Measurements from ENCODE around the gene RTN1.

Gene RTN1

GRCh38 chr14:59788176-59788575 lies 82.4 kb downstream of the RTN1 start:
- no peak overlapping the region for H3K9ac ChIP-seq (ENCODE audit: low read length in 2 of 2)
- no peaks in the 10 kb centered on the region for H3K27me3 ChIP-seq (ENCODE audit: control insufficient read depth in 1 of 2, insufficient read depth in 2 of 2, low read length in 2 of 2)
- no peaks in the 10 kb centered on the region for H3K4me1 ChIP-seq (ENCODE audit: control insufficient read depth, insufficient read depth, low read length)
- no peak overlapping the region for H3K4me3 ChIP-seq (ENCODE audit: low read length in 2 of 2)
- no peaks in the 10 kb centered on the region for H3K9me3 ChIP-seq (ENCODE audit: control insufficient read depth in 2 of 2, low read length in 2 of 2)
- no peak overlapping the region for H3K27ac ChIP-seq (ENCODE audit: low read length)
- H3K36me3 ChIP-seq (ENCODE audit: control insufficient read depth in 2 of 2, insufficient read depth in 2 of 2, low read length in 2 of 2), result no peaks in the 10 kb centered on the region

GRCh38 chr14:59787045-59787674 lies 83.4 kb downstream of the RTN1 start:
- Histone ChIP-seq H3K27ac (ENCODE audit: low read length) (no peak overlapping the region), H3K4me3 (ENCODE audit: low read length in 2 of 2) (no peak overlapping the region), H3K36me3 (ENCODE audit: control insufficient read depth in 2 of 2, insufficient read depth in 2 of 2, low read length in 2 of 2) (no peaks in the 10 kb centered on the region), H3K9me3 (ENCODE audit: control insufficient read depth in 2 of 2, low read length in 2 of 2) (no peaks in the 10 kb centered on the region), H3K27me3 (ENCODE audit: control insufficient read depth in 1 of 2, insufficient read depth in 2 of 2, low read length in 2 of 2) (no peaks in the 10 kb centered on the region), H3K4me1 (ENCODE audit: control insufficient read depth, insufficient read depth, low read length) (no peaks in the 10 kb centered on the region), H3K9ac (ENCODE audit: low read length in 2 of 2) (no peak overlapping the region)

GRCh38 chr14:59785629-59786028 lies 84.9 kb downstream of the RTN1 start:
- Histone ChIP-seq H3K4me3 (ENCODE audit: low read length in 2 of 2) (no peak overlapping the region), H3K9ac (ENCODE audit: low read length in 2 of 2) (no peak overlapping the region), H3K36me3 (ENCODE audit: control insufficient read depth in 2 of 2, insufficient read depth in 2 of 2, low read length in 2 of 2) (no peaks in the 10 kb centered on the region), H3K27me3 (ENCODE audit: control insufficient read depth in 1 of 2, insufficient read depth in 2 of 2, low read length in 2 of 2) (no peaks in the 10 kb centered on the region), H3K9me3 (ENCODE audit: control insufficient read depth in 2 of 2, low read length in 2 of 2) (no peaks in the 10 kb centered on the region), H3K4me1 (ENCODE audit: control insufficient read depth, insufficient read depth, low read length) (no peaks in the 10 kb centered on the region), H3K27ac (ENCODE audit: low read length) (no peak overlapping the region)

GRCh38 chr14:59782760-59783159 lies 87.8 kb downstream of the RTN1 start:
- H3K27me3 ChIP-seq (ENCODE audit: control insufficient read depth in 1 of 2, insufficient read depth in 2 of 2, low read length in 2 of 2), result no peaks in the 10 kb centered on the region
- no peak overlapping the region for H3K9ac ChIP-seq (ENCODE audit: low read length in 2 of 2)
- H3K9me3 ChIP-seq (ENCODE audit: control insufficient read depth in 2 of 2, low read length in 2 of 2), result no peaks in the 10 kb centered on the region
- H3K4me3 ChIP-seq (ENCODE audit: low read length in 2 of 2), result no peak overlapping the region
- H3K4me1 ChIP-seq (ENCODE audit: control insufficient read depth, insufficient read depth, low read length), result no peaks in the 10 kb centered on the region
- H3K36me3 ChIP-seq (ENCODE audit: control insufficient read depth in 2 of 2, insufficient read depth in 2 of 2, low read length in 2 of 2), result no peaks in the 10 kb centered on the region
- H3K27ac ChIP-seq (ENCODE audit: low read length), result no peak overlapping the region

GRCh38 chr14:59777006-59777579 lies 93.5 kb downstream of the RTN1 start:
- H3K27me3 ChIP-seq (ENCODE audit: control insufficient read depth in 1 of 2, insufficient read depth in 2 of 2, low read length in 2 of 2), result no peaks in the 10 kb centered on the region
- no peaks in the 10 kb centered on the region for H3K9me3 ChIP-seq (ENCODE audit: control insufficient read depth in 2 of 2, low read length in 2 of 2)
- no peak overlapping the region for H3K9ac ChIP-seq (ENCODE audit: low read length in 2 of 2)
- no peaks in the 10 kb centered on the region for H3K36me3 ChIP-seq (ENCODE audit: control insufficient read depth in 2 of 2, insufficient read depth in 2 of 2, low read length in 2 of 2)
- H3K4me1 ChIP-seq (ENCODE audit: control insufficient read depth, insufficient read depth, low read length), result no peaks in the 10 kb centered on the region
- H3K27ac ChIP-seq (ENCODE audit: low read length), result no peak overlapping the region
- H3K4me3 ChIP-seq (ENCODE audit: low read length in 2 of 2), result no peak overlapping the region

GRCh38 chr14:59776468-59776867 lies 94.1 kb downstream of the RTN1 start:
- Histone ChIP-seq H3K27me3 (ENCODE audit: control insufficient read depth in 1 of 2, insufficient read depth in 2 of 2, low read length in 2 of 2) (no peaks in the 10 kb centered on the region), H3K4me3 (ENCODE audit: low read length in 2 of 2) (no peak overlapping the region), H3K4me1 (ENCODE audit: control insufficient read depth, insufficient read depth, low read length) (no peaks in the 10 kb centered on the region), H3K9ac (ENCODE audit: low read length in 2 of 2) (no peak overlapping the region), H3K36me3 (ENCODE audit: control insufficient read depth in 2 of 2, insufficient read depth in 2 of 2, low read length in 2 of 2) (no peaks in the 10 kb centered on the region), H3K27ac (ENCODE audit: low read length) (no peak overlapping the region), H3K9me3 (ENCODE audit: control insufficient read depth in 2 of 2, low read length in 2 of 2) (no peaks in the 10 kb centered on the region)

GRCh38 chr14:59772233-59772632 lies 98.3 kb downstream of the RTN1 start:
- Histone ChIP-seq H3K4me3 (ENCODE audit: low read length in 2 of 2) (no peak overlapping the region), H3K9me3 (ENCODE audit: control insufficient read depth in 2 of 2, low read length in 2 of 2) (no peaks in the 10 kb centered on the region), H3K4me1 (ENCODE audit: control insufficient read depth, insufficient read depth, low read length) (no peaks in the 10 kb centered on the region), H3K9ac (ENCODE audit: low read length in 2 of 2) (no peak overlapping the region), H3K27ac (ENCODE audit: low read length) (no peak overlapping the region), H3K36me3 (ENCODE audit: control insufficient read depth in 2 of 2, insufficient read depth in 2 of 2, low read length in 2 of 2) (no peaks in the 10 kb centered on the region), H3K27me3 (ENCODE audit: control insufficient read depth in 1 of 2, insufficient read depth in 2 of 2, low read length in 2 of 2) (no peaks in the 10 kb centered on the region)

- Histone ChIP-seq H3K27ac (ENCODE audit: low read length) (no peak overlapping the region), H3K9me3 (ENCODE audit: control insufficient read depth in 2 of 2, low read length in 2 of 2) (no peaks in the 10 kb centered on the region), H3K27me3 (ENCODE audit: control insufficient read depth in 1 of 2, insufficient read depth in 2 of 2, low read length in 2 of 2) (no peaks in the 10 kb centered on the region), H3K4me3 (ENCODE audit: low read length in 2 of 2) (no peak overlapping the region), H3K4me1 (ENCODE audit: control insufficient read depth, insufficient read depth, low read length) (no peaks in the 10 kb centered on the region), H3K36me3 (ENCODE audit: control insufficient read depth in 2 of 2, insufficient read depth in 2 of 2, low read length in 2 of 2) (no peaks in the 10 kb centered on the region), H3K9ac (ENCODE audit: low read length in 2 of 2) (no peak overlapping the region)
These were observed 99.0 kb downstream of the RTN1 start for GRCh38 chr14:59771577-59771976.

- no peaks in the 10 kb centered on the region for H3K27me3 ChIP-seq (ENCODE audit: control insufficient read depth in 1 of 2, insufficient read depth in 2 of 2, low read length in 2 of 2)
- H3K9ac ChIP-seq (ENCODE audit: low read length in 2 of 2), result no peak overlapping the region
- H3K9me3 ChIP-seq (ENCODE audit: control insufficient read depth in 2 of 2, low read length in 2 of 2), result no peaks in the 10 kb centered on the region
- H3K27ac ChIP-seq (ENCODE audit: low read length), result no peak overlapping the region
- no peaks in the 10 kb centered on the region for H3K36me3 ChIP-seq (ENCODE audit: control insufficient read depth in 2 of 2, insufficient read depth in 2 of 2, low read length in 2 of 2)
- H3K4me1 ChIP-seq (ENCODE audit: control insufficient read depth, insufficient read depth, low read length), result no peaks in the 10 kb centered on the region
- no peak overlapping the region for H3K4me3 ChIP-seq (ENCODE audit: low read length in 2 of 2)
These were observed 101.0 kb downstream of the RTN1 start for GRCh38 chr14:59769586-59769985.

- H3K9me3 ChIP-seq (ENCODE audit: control insufficient read depth in 2 of 2, low read length in 2 of 2), result no peaks in the 10 kb centered on the region
- no peaks in the 10 kb centered on the region for H3K27me3 ChIP-seq (ENCODE audit: control insufficient read depth in 1 of 2, insufficient read depth in 2 of 2, low read length in 2 of 2)
- no peak overlapping the region for H3K27ac ChIP-seq (ENCODE audit: low read length)
- H3K4me3 ChIP-seq (ENCODE audit: low read length in 2 of 2), result no peak overlapping the region
- H3K9ac ChIP-seq (ENCODE audit: low read length in 2 of 2), result no peak overlapping the region
- no peaks in the 10 kb centered on the region for H3K4me1 ChIP-seq (ENCODE audit: control insufficient read depth, insufficient read depth, low read length)
- H3K36me3 ChIP-seq (ENCODE audit: control insufficient read depth in 2 of 2, insufficient read depth in 2 of 2, low read length in 2 of 2), result no peaks in the 10 kb centered on the region
These were observed 101.7 kb downstream of the RTN1 start for GRCh38 chr14:59768855-59769375.

- no peak overlapping the region for H3K27ac ChIP-seq (ENCODE audit: low read length)
- no peak overlapping the region for H3K4me3 ChIP-seq (ENCODE audit: low read length in 2 of 2)
- H3K9ac ChIP-seq (ENCODE audit: low read length in 2 of 2), result no peak overlapping the region
- H3K36me3 ChIP-seq (ENCODE audit: control insufficient read depth in 2 of 2, insufficient read depth in 2 of 2, low read length in 2 of 2), result no peaks in the 10 kb centered on the region
- H3K4me1 ChIP-seq (ENCODE audit: control insufficient read depth, insufficient read depth, low read length), result no peaks in the 10 kb centered on the region
- H3K27me3 ChIP-seq (ENCODE audit: control insufficient read depth in 1 of 2, insufficient read depth in 2 of 2, low read length in 2 of 2), result no peaks in the 10 kb centered on the region
- H3K9me3 ChIP-seq (ENCODE audit: control insufficient read depth in 2 of 2, low read length in 2 of 2), result peaks cover 0 to 3% of the 10 kb centered on the region in 2 donors
These were observed 108.7 kb downstream of the RTN1 start for GRCh38 chr14:59761851-59762250.

Measured in stomach smooth muscle (tissue), 2 donors.